ENCODE results near the gene VSTM2B.

DNA sequence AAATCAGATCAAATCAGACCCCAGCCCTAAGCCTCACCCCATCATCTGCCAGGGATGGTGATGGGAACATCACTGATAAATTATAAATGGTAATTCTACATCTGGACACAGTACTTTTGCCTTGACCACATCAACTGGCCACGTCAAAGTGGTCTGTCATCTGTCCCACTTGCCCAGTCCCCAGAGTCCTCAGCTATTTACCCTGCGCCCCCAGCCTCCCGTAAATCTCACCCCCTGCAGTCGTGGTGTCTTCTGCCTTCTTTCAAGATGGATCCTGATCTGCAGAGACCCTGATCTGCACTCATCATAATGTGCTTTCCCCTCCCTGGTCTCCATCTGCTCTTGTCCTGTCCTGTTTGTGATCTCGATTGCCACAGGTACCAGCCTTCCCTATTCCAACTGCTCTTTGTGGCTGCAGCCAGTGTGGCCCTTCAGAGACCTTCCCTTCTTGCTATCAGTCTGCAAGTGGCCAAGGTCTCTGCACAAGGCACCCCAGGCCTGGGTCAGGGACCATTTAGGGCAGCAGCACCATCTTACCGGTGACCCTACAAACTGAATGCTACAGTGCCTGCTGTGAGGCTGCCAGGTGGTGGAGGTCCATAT, 53.6 kb downstream of the VSTM2B start:
- TF ChIP-seq, protein P1, sequence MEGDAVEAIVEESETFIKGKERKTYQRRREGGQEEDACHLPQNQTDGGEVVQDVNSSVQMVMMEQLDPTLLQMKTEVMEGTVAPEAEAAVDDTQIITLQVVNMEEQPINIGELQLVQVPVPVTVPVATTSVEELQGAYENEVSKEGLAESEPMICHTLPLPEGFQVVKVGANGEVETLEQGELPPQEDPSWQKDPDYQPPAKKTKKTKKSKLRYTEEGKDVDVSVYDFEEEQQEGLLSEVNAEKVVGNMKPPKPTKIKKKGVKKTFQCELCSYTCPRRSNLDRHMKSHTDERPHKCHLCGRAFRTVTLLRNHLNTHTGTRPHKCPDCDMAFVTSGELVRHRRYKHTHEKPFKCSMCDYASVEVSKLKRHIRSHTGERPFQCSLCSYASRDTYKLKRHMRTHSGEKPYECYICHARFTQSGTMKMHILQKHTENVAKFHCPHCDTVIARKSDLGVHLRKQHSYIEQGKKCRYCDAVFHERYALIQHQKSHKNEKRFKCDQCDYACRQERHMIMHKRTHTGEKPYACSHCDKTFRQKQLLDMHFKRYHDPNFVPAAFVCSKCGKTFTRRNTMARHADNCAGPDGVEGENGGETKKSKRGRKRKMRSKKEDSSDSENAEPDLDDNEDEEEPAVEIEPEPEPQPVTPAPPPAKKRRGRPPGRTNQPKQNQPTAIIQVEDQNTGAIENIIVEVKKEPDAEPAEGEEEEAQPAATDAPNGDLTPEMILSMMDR (IDR thresholded peaks at IDR 0.05 in 8 of 11, conservative IDR thresholded peaks at IDR 0.05 in 3 of 11) = no peak
- TF ChIP-seq POLR2A (IDR thresholded peaks at IDR 0.05) (no peak), POLR2AphosphoS5 (IDR thresholded peaks at IDR 0.05) (no peak)

Data from spleen (tissue), 7 donors.